Measurements from ENCODE around the gene EGFLAM.
"Not testable (repeated sequence)": the region's sequence is repeated elsewhere in the genome, so short reads cannot be mapped to it uniquely, and the experiment has no call there.

The EGFLAM gene

GRCh38 chr5:38333181-38333580 lies 74.8 kb downstream of the EGFLAM start:
- not testable (repeated sequence) for DNase-seq

GRCh38 chr5:38338455-38338854 lies 80.1 kb downstream of the EGFLAM start:
- DNase-seq: no peak

GRCh38 chr5:38339446-38339845 lies 81.1 kb downstream of the EGFLAM start:
- no peak for DNase-seq

- no peak for DNase-seq
Measured at GRCh38 chr5:38341056-38341455, 82.7 kb downstream of the EGFLAM start.

- no peak for DNase-seq
Measured at GRCh38 chr5:38341641-38342040, 83.3 kb downstream of the EGFLAM start.

- DNase-seq: no peak
Measured at GRCh38 chr5:38342261-38342660, 83.9 kb downstream of the EGFLAM start.

- DNase-seq: no peak
Measured at GRCh38 chr5:38344891-38345290, 86.5 kb downstream of the EGFLAM start.

GRCh38 chr5:38346593-38346992 lies 88.2 kb downstream of the EGFLAM start:
- no peak for DNase-seq

- DNase-seq: no peak
Measured at GRCh38 chr5:38347040-38347763, 88.8 kb downstream of the EGFLAM start.

- no peak for DNase-seq
Measured at GRCh38 chr5:38347896-38348295, 89.5 kb downstream of the EGFLAM start.

- no peak for DNase-seq
Measured at GRCh38 chr5:38360323-38361061, 102.1 kb downstream of the EGFLAM start.

GRCh38 chr5:38362713-38363112 lies 104.4 kb downstream of the EGFLAM start:
- no peak for DNase-seq

GRCh38 chr5:38364825-38365224 lies 106.5 kb downstream of the EGFLAM start:
- no peak for DNase-seq

GRCh38 chr5:38367410-38367809 lies 109.1 kb downstream of the EGFLAM start:
- DNase-seq: no peak

- no peak for DNase-seq
Measured at GRCh38 chr5:38367966-38368365, 109.6 kb downstream of the EGFLAM start.

- DNase-seq: no peak
Measured at GRCh38 chr5:38369692-38370091, 111.3 kb downstream of the EGFLAM start.

GRCh38 chr5:38370358-38371100 lies 112.2 kb downstream of the EGFLAM start:
- DNase-seq: no peak

- DNase-seq: no peak
Measured at GRCh38 chr5:38371596-38371995, 113.2 kb downstream of the EGFLAM start.

- no peak for DNase-seq
Measured at GRCh38 chr5:38373743-38374142, 115.4 kb downstream of the EGFLAM start.

- no peak for DNase-seq
Measured at GRCh38 chr5:38375423-38375822, 117.1 kb downstream of the EGFLAM start.

GRCh38 chr5:38376404-38376803 lies 118.0 kb downstream of the EGFLAM start:
- DNase-seq: peak in 1 of 2 donors; percentile 1

- DNase-seq: no peak
Measured at GRCh38 chr5:38378579-38378978, 120.2 kb downstream of the EGFLAM start.

- DNase-seq: no peak
Measured at GRCh38 chr5:38379350-38379937, 121.1 kb downstream of the EGFLAM start.
